Measurements from ENCODE around the gene NTN1. TPM values are rescaled to one million over a fixed set of nuclear protein-coding genes. Genes with fewer than 3 reads are reported as not detected.

NTN1 gene
- total and polyA plus RNA-seq, 12 donors = 0.12 to 0.84 (median 0.28) TPM

DNA sequence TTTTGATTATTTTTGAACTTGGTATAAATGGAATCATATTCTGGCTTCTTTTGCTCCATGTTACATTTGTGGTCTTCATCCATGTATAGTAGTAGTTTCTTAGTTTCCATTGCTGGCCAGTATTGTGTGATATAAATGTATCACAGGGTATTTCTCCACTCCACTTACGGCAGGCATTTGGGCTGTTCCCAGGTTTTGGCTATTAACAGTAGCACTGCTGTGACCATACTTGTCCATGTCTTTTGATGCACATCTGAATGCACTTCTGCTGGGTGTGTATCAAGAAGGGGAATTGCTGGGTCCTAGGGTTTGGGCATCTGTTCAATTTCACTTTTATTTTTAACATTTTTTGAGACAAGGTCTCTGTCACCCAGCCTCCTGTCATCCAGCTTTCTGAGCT is 13.9 kb downstream of the NTN1 start:
- no peaks in the 10 kb centered on the region for H3K27me3 ChIP-seq
- H3K36me3 ChIP-seq (replicated peaks in 1 of 2) = no peaks in the 10 kb centered on the region
- TF ChIP-seq CTCF (IDR thresholded peaks at IDR 0.05) (no peak), POLR2A (IDR thresholded peaks at IDR 0.05) (no peak)
- WGBS, 4 donors = 68 to 92% (median 87%) methylated on average over 1 of the region's 1 CpG
- intact Hi-C loops (cut with DNase I) = no loop called here
- no peak overlapping the region for H3K4me3 ChIP-seq
- H3K4me1 ChIP-seq (replicated peaks in 1 of 2) = no peaks in the 10 kb centered on the region
- no peak overlapping the region for H3K27ac ChIP-seq
- no peak for DNase-seq
- peaks cover 0 to 8% (median 0%) of the 10 kb centered on the region in 3 donors for H3K9me3 ChIP-seq (replicated peaks in 1 of 3)

DNA sequence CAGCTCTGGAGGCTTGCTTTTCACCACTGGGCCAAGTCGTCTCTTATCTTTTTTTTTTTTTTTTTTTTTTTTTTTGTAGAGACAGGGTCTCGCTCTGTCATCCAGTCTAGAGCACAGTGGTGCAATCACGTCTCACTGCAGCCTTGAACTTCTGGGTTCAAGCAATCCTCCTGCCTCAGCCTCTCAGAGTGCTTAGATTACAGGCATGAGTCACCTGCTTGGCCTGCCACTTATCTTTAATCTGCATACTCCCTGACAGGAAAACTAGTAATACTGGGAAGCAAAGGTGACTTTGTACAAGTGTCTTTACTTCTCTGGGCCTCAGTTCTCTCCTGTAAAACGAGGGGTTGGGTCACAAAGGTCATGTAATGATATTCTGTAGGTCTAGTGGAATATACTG is 15.0 kb downstream of the NTN1 start:
- intact Hi-C loops (cut with DNase I) = no loop called here
- H3K27ac ChIP-seq = no peak overlapping the region
- no peak overlapping the region for H3K4me3 ChIP-seq
- H3K4me1 ChIP-seq (replicated peaks in 1 of 2) = no peaks in the 10 kb centered on the region
- 39 to 50% (median 46%) methylated on average over 4 of the region's 4 CpGs for WGBS, 4 donors
- DNase-seq = no peak
- no peaks in the 10 kb centered on the region for H3K36me3 ChIP-seq (replicated peaks in 1 of 2)
- H3K27me3 ChIP-seq = no peaks in the 10 kb centered on the region
- peaks cover 0 to 8% (median 0%) of the 10 kb centered on the region in 3 donors for H3K9me3 ChIP-seq (replicated peaks in 1 of 3)
- TF ChIP-seq POLR2A (IDR thresholded peaks at IDR 0.05) (no peak), CTCF (IDR thresholded peaks at IDR 0.05) (no peak)

GRCh38 chr17:9037736-9038135 is 16.4 kb downstream of the NTN1 start:
- 42 to 68% (median 61%) methylated on average over 2 of the region's 2 CpGs for WGBS, 4 donors
- TF ChIP-seq POLR2A (IDR thresholded peaks at IDR 0.05) (no peak), CTCF (IDR thresholded peaks at IDR 0.05) (no peak)
- no peaks in the 10 kb centered on the region for H3K36me3 ChIP-seq (replicated peaks in 1 of 2)
- no peak overlapping the region for H3K27ac ChIP-seq
- no peaks in the 10 kb centered on the region for H3K4me1 ChIP-seq (replicated peaks in 1 of 2)
- H3K9me3 ChIP-seq (replicated peaks in 1 of 3) = peaks cover 0 to 8% (median 0%) of the 10 kb centered on the region in 3 donors
- H3K27me3 ChIP-seq = no peaks in the 10 kb centered on the region
- DNase-seq = no peak
- intact Hi-C loops (cut with DNase I) = no loop called here
- no peak overlapping the region for H3K4me3 ChIP-seq

DNA sequence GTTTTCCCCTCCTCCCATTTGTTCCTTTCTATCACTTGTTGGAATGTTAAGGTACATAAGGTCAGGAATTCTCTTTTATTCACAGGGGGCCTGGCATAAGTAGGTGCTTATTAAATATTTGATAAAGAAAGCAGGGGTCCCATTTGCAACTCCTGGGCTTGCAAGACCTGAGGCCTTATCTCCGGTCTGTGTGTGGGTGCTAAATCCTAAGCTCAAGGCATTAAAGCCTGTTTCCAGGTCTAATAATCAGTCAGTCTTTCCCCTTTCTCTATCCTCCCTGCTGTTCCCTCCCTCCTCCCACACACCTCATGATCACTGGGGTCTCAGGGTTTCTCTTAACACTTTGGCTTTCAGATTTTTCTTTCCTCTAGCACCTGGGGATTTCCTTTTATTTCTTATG is 17.1 kb downstream of the NTN1 start:
- DNase-seq = no peak
- H3K27me3 ChIP-seq = no peaks in the 10 kb centered on the region
- no peaks in the 10 kb centered on the region for H3K36me3 ChIP-seq (replicated peaks in 1 of 2)
- WGBS, 4 donors = 94 to 97% (median 95%) methylated on average over 1 of the region's 1 CpG
- TF ChIP-seq CTCF (IDR thresholded peaks at IDR 0.05) = no peak
- TF ChIP-seq POLR2A (IDR thresholded peaks at IDR 0.05) = no peak
- H3K4me1 ChIP-seq (replicated peaks in 1 of 2) = no peaks in the 10 kb centered on the region
- H3K27ac ChIP-seq = no peak overlapping the region
- no peak overlapping the region for H3K4me3 ChIP-seq
- peaks cover 0 to 8% (median 0%) of the 10 kb centered on the region in 3 donors for H3K9me3 ChIP-seq (replicated peaks in 1 of 3)
- intact Hi-C loops (cut with DNase I) = no loop called here

Data from adrenal gland (tissue), 12 donors.